HCT116 (cell line): ENCODE data around the gene GDF10. TPM values are rescaled to one million over a fixed set of nuclear protein-coding genes. Genes with fewer than 3 reads are reported as not detected.
A peak's percentile ranks its signal among the peaks of the same experiment; 100 is the strongest.

ENCODE experiments used
- ATAC-seq: fragments of 200-7000 bp; cut with Tn5 transposase; 2 replicates; pipeline ENCODE4 v1.9.1; 2020; ENCODE audit warnings: mild to moderate bottlenecking, moderate library complexity
- BruUV-seq: library from RNA; stranded (reverse); fragments of 400-500 nt; replicated peaks from 2 replicates; lab custom pipeline; 2021; lab: Mats Ljungman, UMichigan
- CTCF ChIA-PET: fragments of 300-600 bp; sonication (Branson Sonifier 250); formaldehyde crosslinking; loops from one replicate; lab custom pipeline; 2021; ENCODE audit warnings: antibody characterized with exemption; lab: Charles Lee
- POLR2A ChIA-PET: fragments of 300-600, 350-600 bp; sonication (Branson Sonifier 250); formaldehyde crosslinking; loops from one replicate; lab custom pipeline; 2021; ENCODE audit warnings: antibody characterized with exemption; lab: Charles Lee
- RAD21 ChIA-PET, 2 experiments: fragments of 300-600 bp; sonication (Branson Sonifier 250); formaldehyde crosslinking; loops; one replicate each; lab custom pipeline; 2023; ENCODE audit warnings: low total read pairs in 2 of 2; ENCODE audit not compliant: uncharacterized antibody in 2 of 2, unreplicated experiment in 2 of 2, low non-redundant PET in 1 of 2; lab: Charles Lee
- DNase-seq: peaks from one replicate; pipeline ENCODE4 v3.0.0-alpha.2; 2010; ENCODE audit warnings: low read depth, low spot score
- H2AFZ ChIP-seq: fragments of 200-600 bp; shearing (Covaris generic), sonication (generic); 2 replicates; pipeline ENCODE4 v1.6.1; 2017; ENCODE audit warnings: low read depth, mixed run types, mixed read lengths, antibody characterized with exemption, low read length; ENCODE audit not compliant: poor library complexity, severe bottlenecking
- H3K27ac ChIP-seq: 2 replicates; pipeline ENCODE4 v1.5.1; 2012; ENCODE audit warnings: low read depth, low read length
- H3K27me3 ChIP-seq: fragments of 200-600 bp; sonication (generic); 2 replicates; pipeline ENCODE4 v1.6.1; 2016; ENCODE audit warnings: mixed run types, low read length, mixed read lengths; ENCODE audit not compliant: insufficient read depth
- H3K36me3 ChIP-seq, 2 experiments: fragments of 200-500 bp in 1 of 2; fragments of 200-600 bp in 1 of 2; sonication (Bioruptor generic) in 1 of 2; sonication (generic) in 1 of 2; 2 replicates each; pipeline versions ENCODE4 v1.5.1 to v1.6.1; 2014 to 2016; ENCODE audit warnings: low read length in 2 of 2, inconsistent platforms in 1 of 2, mixed read lengths in 1 of 2, mixed run types in 1 of 2; ENCODE audit not compliant: insufficient read depth in 2 of 2, control insufficient read depth in 1 of 2
- H3K4me1 ChIP-seq, 2 experiments: fragments of 200-600 bp in 1 of 2; sonication (generic) in 1 of 2; 2 replicates each; pipeline versions ENCODE4 v1.5.1 to v1.6.1; 2012 to 2017; ENCODE audit warnings: low read length in 2 of 2, inconsistent platforms in 1 of 2, mild to moderate bottlenecking in 1 of 2, mixed read lengths in 1 of 2, mixed run types in 1 of 2, moderate library complexity in 1 of 2; ENCODE audit not compliant: insufficient read depth in 2 of 2, control insufficient read depth in 1 of 2
- H3K4me2 ChIP-seq: fragments of 200-600 bp; sonication (generic); 2 replicates; pipeline ENCODE4 v1.6.1; 2017; ENCODE audit warnings: mixed run types, low read length, mixed read lengths
- H3K4me3 ChIP-seq, 2 experiments: fragments of 200-600 bp in 1 of 2; sonication (generic) in 1 of 2; replicated peaks in 1 of 2; 2 replicates each; pipeline ENCODE4 v1.5.1; 2011 to 2016; ENCODE audit warnings: low read length in 2 of 2, control low read depth in 1 of 2, low read depth in 1 of 2, mild to moderate bottlenecking in 1 of 2, mixed read lengths in 1 of 2, mixed run types in 1 of 2
- H3K79me2 ChIP-seq: fragments of 200-600 bp; sonication (generic); 2 replicates; pipeline ENCODE4 v1.6.1; 2017; ENCODE audit warnings: mild to moderate bottlenecking, mixed run types, low read length, moderate library complexity, mixed read lengths; ENCODE audit not compliant: insufficient read depth
- H3K9ac ChIP-seq: fragments of 200-600 bp; sonication (generic); 2 replicates; pipeline ENCODE4 v1.6.1; 2016; ENCODE audit warnings: low read length, mixed read lengths
- H3K9me2 ChIP-seq: fragments of 200-600 bp; sonication (generic), shearing (Covaris generic); 2 replicates; pipeline ENCODE4 v1.6.1; 2017; ENCODE audit warnings: mixed run types, mild to moderate bottlenecking, moderate library complexity; ENCODE audit not compliant: insufficient read depth
- H3K9me3 ChIP-seq, 2 experiments: fragments of 200-500 bp in 1 of 2; fragments of 200-600 bp in 1 of 2; sonication (Bioruptor generic) in 1 of 2; sonication (generic) in 1 of 2; 2 replicates each; pipeline ENCODE4 v1.6.1; 2014 to 2017; ENCODE audit warnings: low read length in 2 of 2, mixed read lengths in 2 of 2, inconsistent platforms in 1 of 2, low read depth in 1 of 2, mild to moderate bottlenecking in 1 of 2, mixed run types in 1 of 2, moderate library complexity in 1 of 2; ENCODE audit not compliant: control insufficient read depth in 1 of 2, insufficient read depth in 1 of 2
- H4K20me1 ChIP-seq: fragments of 200-600 bp; sonication (generic), shearing (Covaris generic); 2 replicates; pipeline ENCODE4 v1.6.1; 2017; ENCODE audit warnings: mixed run types, mild to moderate bottlenecking, moderate library complexity; ENCODE audit not compliant: insufficient read depth
- ATF3 ChIP-seq: IDR thresholded peaks from 2 replicates; pipeline ENCODE4 v1.6.1; 2012
- CEBPB ChIP-seq: IDR thresholded peaks from 2 replicates; pipeline ENCODE4 v1.6.1; 2012; ENCODE audit warnings: low read depth
- CTCF ChIP-seq, 3 experiments: fragments of 200-600 bp in 1 of 3; sonication (generic) in 1 of 3; IDR thresholded peaks in 2 of 3; conservative IDR thresholded peaks in 1 of 3; 2 replicates each; pipeline ENCODE4 v1.5.1; 2012 to 2017; ENCODE audit warnings: low read depth in 2 of 3, low read length in 2 of 3, antibody characterized with exemption in 1 of 3, borderline replicate concordance in 1 of 3, control low read depth in 1 of 3, mild to moderate bottlenecking in 1 of 3, mixed read lengths in 1 of 3, mixed run types in 1 of 3, moderate library complexity in 1 of 3; ENCODE audit not compliant: insufficient read depth in 1 of 3
- EGR1 ChIP-seq: IDR thresholded peaks from 2 replicates; pipeline ENCODE4 v1.6.1; 2012; ENCODE audit warnings: low read depth
- ELF1 ChIP-seq: IDR thresholded peaks from 2 replicates; pipeline ENCODE4 v1.6.1; 2012; ENCODE audit warnings: low read depth, borderline replicate concordance
- FOSL1 ChIP-seq: IDR thresholded peaks from 2 replicates; pipeline ENCODE4 v1.6.1; 2012; ENCODE audit warnings: low read depth
- JUND ChIP-seq: IDR thresholded peaks from 2 replicates; pipeline ENCODE4 v1.6.1; 2012
- MAX ChIP-seq: IDR thresholded peaks from 2 replicates; pipeline ENCODE4 v1.6.1; 2012
- RAD21 ChIP-seq: IDR thresholded peaks from 2 replicates; pipeline ENCODE4 v1.6.1; 2012; ENCODE audit warnings: low read depth, mild to moderate bottlenecking
- REST ChIP-seq: IDR thresholded peaks from 2 replicates; pipeline ENCODE4 v1.6.1; 2012; ENCODE audit warnings: low read depth
- SIN3A ChIP-seq: IDR thresholded peaks from 2 replicates; pipeline ENCODE4 v1.6.1; 2012; ENCODE audit warnings: low read depth
- SP1 ChIP-seq: IDR thresholded peaks from 2 replicates; pipeline ENCODE4 v1.6.1; 2012; ENCODE audit warnings: low read depth
- TCF7L2 ChIP-seq: IDR thresholded peaks from 2 replicates; pipeline ENCODE4 v1.7.0; 2011; ENCODE audit warnings: borderline replicate concordance, inconsistent platforms; ENCODE audit not compliant: insufficient read depth, insufficient read length; ENCODE audit errors: extremely low read depth
- intact Hi-C: fragments of 100-400 bp; cut with micrococcal nuclease; formaldehyde crosslinking; loops from 2 replicates; pipeline ENCODE4 v1.10.0; 2022
- total RNA-seq: library from RNA; stranded (reverse); gene quantifications from one replicate; pipeline ENCODE4 v1.2.1, GENCODE V29; 2021; ENCODE audit not compliant: unreplicated experiment

GDF10 gene
- total RNA-seq, 1 experiment from 2014 or later = not detected

GRCh38 chr10:47278152-47278473 is 21.9 kb upstream of the GDF10 start:
- Histone ChIP-seq H3K9ac (no peak overlapping the region), H3K9me3 (no peaks in the 10 kb centered on the region; a peak in 1 of 4 replicates), H3K4me1 (peaks cover 7 to 11% of the 10 kb centered on the region in 2 experiments; a peak in 3 of 4 replicates), H3K79me2 (no peaks in the 10 kb centered on the region), H3K27ac (peak overlapping the region; percentile 8; the same call in 1 of the 2 replicates), H3K9me2 (no peaks in the 10 kb centered on the region), H4K20me1 (no peaks in the 10 kb centered on the region), H2AFZ (no peak overlapping the region), H3K4me2 (no peak overlapping the region; the same call in 1 of the 2 replicates), H3K27me3 (no peaks in the 10 kb centered on the region), H3K4me3 (no peak overlapping the region), H3K36me3 (no peaks in the 10 kb centered on the region)
- ATAC-seq (no peak), DNase-seq (no peak)
- no peak for TF ChIP-seq RAD21
- no peak for TF ChIP-seq CTCF (IDR thresholded peaks at IDR 0.05 in 2 of 3, conservative IDR thresholded peaks at IDR 0.05 in 1 of 3; ENCODE audit: borderline replicate concordance in 1 of 3, insufficient read depth in 1 of 3, low read depth in 2 of 3, low read length in 2 of 3)
- TF ChIP-seq TCF7L2 = no peak
- TF ChIP-seq MAX = no peak
- TF ChIP-seq SP1 = no peak
- TF ChIP-seq ATF3 = no peak
- no peak for TF ChIP-seq CEBPB
- TF ChIP-seq FOSL1 = no peak
- no peak for TF ChIP-seq SIN3A
- no peak for TF ChIP-seq EGR1
- TF ChIP-seq ELF1 = no peak
- TF ChIP-seq JUND = no peak
- no peak for TF ChIP-seq REST
- intact Hi-C loops = no loop called here
- no TSS peak for BruUV-seq
- POLR2A ChIA-PET = no interaction called here
- RAD21 ChIA-PET = no interaction called here
- CTCF ChIA-PET = no interaction called here
